Stimulated activated CD4-positive, alpha-beta T cell treated with anti-CD3 and anti-CD28 coated beads, Interleukin-12 subunit alpha, Interleukin-12 subunit beta, amount 100 ng/mL, for 48 hours (primary cell): Measurements from ENCODE around the gene NFATC2.

Experiments used
- DNase-seq, 3 donors: peaks; one replicate each; pipeline ENCODE4 v3.0.0-alpha.2; 2020; ENCODE audit warnings: low read depth in 2 of 3, low spot score in 1 of 3

NFATC2 gene

DNA sequence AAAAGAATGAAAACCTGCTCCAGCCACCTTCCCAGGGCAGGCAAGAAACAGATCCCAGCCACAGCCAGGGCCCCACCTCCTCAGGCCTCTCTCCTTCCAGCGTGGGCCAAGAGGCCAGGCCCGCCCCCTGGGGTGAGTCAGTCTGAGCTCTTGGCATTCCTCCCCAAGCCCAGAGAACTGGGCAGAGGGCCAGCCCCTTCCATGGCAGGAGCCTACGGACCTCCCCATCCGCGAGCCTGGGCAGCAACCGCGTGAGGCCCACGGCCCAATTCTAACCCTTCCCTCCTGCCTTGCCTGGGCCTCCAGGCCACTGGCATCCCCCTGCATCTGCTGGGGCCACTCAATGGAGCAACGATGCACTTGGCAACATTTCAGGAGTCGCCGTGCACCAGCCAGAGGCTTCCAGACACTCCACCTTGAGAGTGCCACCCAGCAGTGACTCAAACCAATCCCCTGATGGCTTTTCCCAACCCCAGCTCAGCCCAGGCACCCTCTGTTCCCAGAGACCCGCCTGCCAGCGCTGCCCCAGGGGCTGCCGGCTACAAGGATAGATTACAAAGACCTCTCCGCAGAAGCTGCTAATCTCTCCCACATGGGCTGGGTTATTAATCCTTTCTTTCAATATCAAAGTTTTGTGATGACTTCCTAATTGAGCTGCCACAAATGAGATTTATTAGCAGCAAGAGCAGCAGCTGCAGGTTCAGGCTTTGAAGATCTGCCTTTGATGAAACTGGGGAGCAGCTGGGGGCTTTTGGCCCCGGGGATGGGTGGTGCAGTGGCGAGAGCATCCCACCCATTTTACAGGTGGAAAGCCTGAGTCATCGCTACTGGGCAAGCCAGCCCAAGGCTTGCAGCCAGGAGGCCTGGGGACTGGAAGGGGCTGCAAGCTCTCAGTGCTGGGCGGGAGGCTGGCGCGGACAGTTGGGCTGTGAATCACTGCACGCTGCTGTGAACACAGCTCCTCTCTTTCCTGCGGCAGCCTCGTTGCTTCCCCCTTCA, 85.7 kb downstream of the NFATC2 start:
- DNase-seq = no peak

DNA sequence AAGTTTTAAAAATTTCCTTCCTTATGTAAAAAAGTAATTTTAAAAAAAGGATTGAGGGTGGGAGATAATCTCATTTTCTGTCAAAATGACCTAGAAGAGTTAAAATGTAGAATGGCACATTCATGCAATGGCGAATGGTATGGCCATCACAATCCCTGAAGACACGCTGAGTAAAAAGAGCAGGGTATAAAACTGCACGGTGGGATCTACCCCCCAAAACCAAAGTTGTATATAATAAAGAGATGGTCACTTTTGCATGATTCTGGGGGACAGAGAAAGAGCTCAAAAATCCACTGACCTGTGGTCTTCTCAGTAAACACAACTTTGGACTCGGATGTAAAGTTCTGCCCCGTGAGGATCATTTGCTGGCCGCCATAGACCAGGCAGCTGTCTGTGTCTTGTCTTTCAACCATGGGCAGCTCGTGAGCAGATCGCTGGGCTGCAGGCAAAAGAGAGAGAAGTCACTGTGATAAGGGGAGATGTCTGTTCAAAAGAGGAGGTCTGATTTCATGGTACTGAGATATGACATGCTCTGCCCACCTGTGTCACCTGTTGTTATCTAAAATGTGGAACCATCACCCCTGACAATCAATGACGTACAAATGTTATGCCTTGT, 88.2 kb downstream of the NFATC2 start:
- no peak for DNase-seq

GRCh38 chr20:51452734-51453365, 89.7 kb downstream of the NFATC2 start:
- no peak for DNase-seq

- no peak for DNase-seq
Measured at GRCh38 chr20:51452091-51452613, 90.4 kb downstream of the NFATC2 start.

GRCh38 chr20:51451484-51451883, 91.0 kb downstream of the NFATC2 start:
- DNase-seq = no peak

GRCh38 chr20:51450984-51451383, 91.5 kb downstream of the NFATC2 start:
- no peak for DNase-seq

GRCh38 chr20:51450221-51450712, 92.3 kb downstream of the NFATC2 start:
- no peak for DNase-seq

- no peak for DNase-seq
Measured at GRCh38 chr20:51449498-51450220, 92.9 kb downstream of the NFATC2 start.

GRCh38 chr20:51447765-51448148, 94.8 kb downstream of the NFATC2 start:
- no peak for DNase-seq

- no peak for DNase-seq
Measured at GRCh38 chr20:51447097-51447764, 95.3 kb downstream of the NFATC2 start.

- DNase-seq = no peak
Measured at GRCh38 chr20:51446656-51447055, 95.9 kb downstream of the NFATC2 start.

DNA sequence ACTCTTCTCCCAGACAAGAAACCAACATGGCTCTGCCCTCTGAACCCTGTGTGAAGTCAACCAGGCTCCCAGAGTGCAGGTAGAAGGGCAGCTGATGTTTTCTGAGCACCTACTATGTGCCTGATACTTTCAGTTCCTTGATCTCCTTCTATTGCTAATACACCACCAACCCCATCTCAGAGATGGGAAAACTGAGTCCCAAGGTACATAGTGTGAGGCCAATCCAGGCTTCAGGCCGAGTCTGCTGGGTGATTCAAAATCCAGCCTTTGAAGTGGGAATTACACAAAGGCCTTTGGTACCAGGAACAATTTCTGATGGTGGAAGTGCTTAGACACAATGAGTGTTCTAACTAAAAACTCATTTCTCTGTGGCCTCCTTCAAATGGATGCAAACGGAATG, 96.3 kb downstream of the NFATC2 start:
- no peak for DNase-seq

GRCh38 chr20:51445591-51445990, 96.9 kb downstream of the NFATC2 start:
- no peak for DNase-seq

DNA sequence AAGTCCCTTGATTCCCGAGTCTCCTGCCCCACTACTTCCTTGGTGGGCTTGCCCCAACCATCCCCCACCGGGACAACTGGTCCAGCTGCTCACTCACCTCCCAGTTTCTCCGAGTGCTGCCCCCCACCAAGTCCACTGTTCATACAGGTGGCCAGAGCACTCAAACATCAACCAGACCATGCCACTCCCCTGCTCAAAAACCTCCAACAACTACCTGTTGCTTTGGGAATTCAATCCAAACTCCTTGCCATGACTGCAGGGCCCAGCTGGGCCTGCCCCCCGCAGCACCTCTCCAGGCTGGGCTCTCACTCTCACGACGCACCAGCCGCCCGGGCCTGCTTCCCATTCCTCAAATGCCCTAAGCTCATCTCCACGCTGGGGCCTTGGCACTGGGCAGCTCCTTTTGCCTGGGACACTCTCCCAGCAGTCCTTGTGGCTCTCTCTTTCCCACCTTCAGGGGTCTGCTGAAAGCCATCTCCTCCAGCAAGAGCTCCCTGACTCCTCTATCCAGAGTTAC, 97.5 kb downstream of the NFATC2 start:
- no peak for DNase-seq

GRCh38 chr20:51444467-51444866, 98.1 kb downstream of the NFATC2 start:
- DNase-seq = no peak

DNA sequence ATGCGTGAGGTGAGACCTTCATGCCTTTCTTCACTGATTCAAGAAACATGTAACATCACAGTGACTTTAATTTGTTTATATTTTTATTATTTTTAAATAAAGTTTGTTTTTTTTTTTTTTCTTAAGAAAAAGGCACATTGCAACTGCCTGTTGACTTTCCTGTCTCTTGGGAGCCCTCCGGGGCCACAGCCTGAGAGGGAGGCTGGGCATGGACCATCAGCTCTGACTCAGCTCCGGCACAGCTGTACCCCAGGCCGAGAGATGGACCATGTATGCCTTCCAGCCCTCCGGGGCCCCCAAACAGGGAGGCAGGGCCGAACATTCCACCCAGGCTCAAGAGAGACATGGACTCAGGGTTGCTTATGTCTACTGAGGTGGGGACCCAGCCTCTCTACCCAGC, 99.9 kb downstream of the NFATC2 start:
- DNase-seq = no peak

GRCh38 chr20:51440589-51440988, 101.9 kb downstream of the NFATC2 start:
- no peak for DNase-seq

- DNase-seq = no peak
Measured at GRCh38 chr20:51439160-51439689, 103.3 kb downstream of the NFATC2 start.

DNA sequence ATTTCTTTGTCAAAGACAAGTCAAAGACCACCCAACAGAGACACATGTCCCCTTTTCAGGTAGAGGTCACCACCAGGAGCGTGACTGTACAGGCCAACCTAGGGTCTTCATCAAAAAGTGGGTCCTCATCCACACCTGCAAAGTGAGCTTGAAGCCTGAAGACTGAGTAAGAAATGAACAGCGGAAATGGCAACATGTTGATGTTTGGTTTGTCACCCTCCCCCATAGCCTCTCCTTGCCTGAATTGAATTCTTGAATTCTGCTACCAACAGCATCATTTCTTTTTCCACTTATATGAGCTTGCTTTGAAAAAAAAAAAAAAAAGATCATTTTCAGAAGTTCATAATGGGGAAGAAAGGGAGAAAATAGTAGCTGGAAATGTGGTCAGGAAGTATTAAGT, 104.4 kb downstream of the NFATC2 start:
- no peak for DNase-seq
